SU-DHL-6 (cell line): ENCODE data around the gene RASGRF1.

Experiments
- H2AFZ ChIP-seq: fragments of 200-600 bp; sonication (generic); 2 replicates; pipeline ENCODE4 v1.6.1; 2014; ENCODE audit warnings: low read depth, mild to moderate bottlenecking, moderate library complexity, mixed read lengths, antibody characterized with exemption, low read length; ENCODE audit not compliant: severe bottlenecking
- H3F3A ChIP-seq: fragments of 200-600 bp; shearing (Covaris generic); 2 replicates; pipeline ENCODE4 v1.6.0; 2016; ENCODE audit warnings: antibody characterized with exemption, mild to moderate bottlenecking; ENCODE audit not compliant: insufficient read depth
- H3K27ac ChIP-seq: fragments of 200-600 bp; sonication (generic); 2 replicates; pipeline ENCODE4 v1.5.1; 2016; ENCODE audit warnings: low read depth, mild to moderate bottlenecking, low read length, moderate library complexity, mixed read lengths
- H3K27me3 ChIP-seq: fragments of 200-600 bp; sonication (generic), shearing (Covaris generic); 2 replicates; pipeline ENCODE4 v1.6.0; 2014; ENCODE audit warnings: mild to moderate bottlenecking, low read length
- H3K36me3 ChIP-seq: fragments of 200-600 bp; sonication (generic); 2 replicates; pipeline ENCODE4 v1.6.1; 2014; ENCODE audit warnings: mild to moderate bottlenecking, low read length, mixed read lengths
- H3K4me2 ChIP-seq: fragments of 300-600, 200-600 bp; shearing (Covaris generic), sonication (generic); 2 replicates; pipeline ENCODE4 v1.6.0; 2014; ENCODE audit warnings: low read length, low read depth, mild to moderate bottlenecking; ENCODE audit not compliant: poor library complexity, severe bottlenecking
- H3K4me3 ChIP-seq: fragments of 200-600 bp; sonication (generic); 2 replicates; pipeline ENCODE4 v1.5.1; 2014; ENCODE audit warnings: antibody characterized with exemption, low read length, mild to moderate bottlenecking, mixed read lengths; ENCODE audit not compliant: insufficient read depth, poor library complexity, severe bottlenecking
- H3K79me2 ChIP-seq: fragments of 200-600 bp; sonication (generic); 2 replicates; pipeline ENCODE4 v1.6.1; 2014; ENCODE audit warnings: mild to moderate bottlenecking, low read length, moderate library complexity; ENCODE audit not compliant: insufficient read depth
- H3K9ac ChIP-seq: fragments of 200-600 bp; sonication (generic); 2 replicates; pipeline ENCODE4 v1.7.0; 2014; ENCODE audit warnings: mild to moderate bottlenecking, low read length
- H3K9me2 ChIP-seq: fragments of 200-600 bp; sonication (generic); replicated peaks from 2 replicates; pipeline ENCODE4 v1.6.1; 2014; ENCODE audit warnings: low read length; ENCODE audit not compliant: insufficient read depth
- H3K9me3 ChIP-seq: fragments of 200-600 bp; sonication (generic); 2 replicates; pipeline ENCODE4 v1.6.1; 2014; ENCODE audit warnings: low read length, mixed read lengths; ENCODE audit not compliant: insufficient read depth
- H4K20me1 ChIP-seq: fragments of 200-600 bp; sonication (generic); 2 replicates; pipeline ENCODE4 v1.6.1; 2014; ENCODE audit warnings: low read depth, mild to moderate bottlenecking, antibody characterized with exemption, low read length, moderate library complexity, mixed read lengths
- CTCF ChIP-seq: fragments of 200-600 bp; sonication (generic); IDR thresholded peaks from one replicate; pipeline ENCODE4 v1.5.1; 2017; ENCODE audit warnings: antibody characterized with exemption, mild to moderate bottlenecking, low read length, moderate library complexity; ENCODE audit not compliant: insufficient read depth, poor library complexity, severe bottlenecking
- EZH2phosphoT487 ChIP-seq: fragments of 200-600 bp; sonication (generic), shearing (Covaris generic); conservative IDR thresholded peaks from 2 replicates; pipeline ENCODE4 v1.6.1; 2018; ENCODE audit warnings: mild to moderate bottlenecking, antibody characterized with exemption, low read length, moderate library complexity, mixed read lengths

Gene RASGRF1, protein sequence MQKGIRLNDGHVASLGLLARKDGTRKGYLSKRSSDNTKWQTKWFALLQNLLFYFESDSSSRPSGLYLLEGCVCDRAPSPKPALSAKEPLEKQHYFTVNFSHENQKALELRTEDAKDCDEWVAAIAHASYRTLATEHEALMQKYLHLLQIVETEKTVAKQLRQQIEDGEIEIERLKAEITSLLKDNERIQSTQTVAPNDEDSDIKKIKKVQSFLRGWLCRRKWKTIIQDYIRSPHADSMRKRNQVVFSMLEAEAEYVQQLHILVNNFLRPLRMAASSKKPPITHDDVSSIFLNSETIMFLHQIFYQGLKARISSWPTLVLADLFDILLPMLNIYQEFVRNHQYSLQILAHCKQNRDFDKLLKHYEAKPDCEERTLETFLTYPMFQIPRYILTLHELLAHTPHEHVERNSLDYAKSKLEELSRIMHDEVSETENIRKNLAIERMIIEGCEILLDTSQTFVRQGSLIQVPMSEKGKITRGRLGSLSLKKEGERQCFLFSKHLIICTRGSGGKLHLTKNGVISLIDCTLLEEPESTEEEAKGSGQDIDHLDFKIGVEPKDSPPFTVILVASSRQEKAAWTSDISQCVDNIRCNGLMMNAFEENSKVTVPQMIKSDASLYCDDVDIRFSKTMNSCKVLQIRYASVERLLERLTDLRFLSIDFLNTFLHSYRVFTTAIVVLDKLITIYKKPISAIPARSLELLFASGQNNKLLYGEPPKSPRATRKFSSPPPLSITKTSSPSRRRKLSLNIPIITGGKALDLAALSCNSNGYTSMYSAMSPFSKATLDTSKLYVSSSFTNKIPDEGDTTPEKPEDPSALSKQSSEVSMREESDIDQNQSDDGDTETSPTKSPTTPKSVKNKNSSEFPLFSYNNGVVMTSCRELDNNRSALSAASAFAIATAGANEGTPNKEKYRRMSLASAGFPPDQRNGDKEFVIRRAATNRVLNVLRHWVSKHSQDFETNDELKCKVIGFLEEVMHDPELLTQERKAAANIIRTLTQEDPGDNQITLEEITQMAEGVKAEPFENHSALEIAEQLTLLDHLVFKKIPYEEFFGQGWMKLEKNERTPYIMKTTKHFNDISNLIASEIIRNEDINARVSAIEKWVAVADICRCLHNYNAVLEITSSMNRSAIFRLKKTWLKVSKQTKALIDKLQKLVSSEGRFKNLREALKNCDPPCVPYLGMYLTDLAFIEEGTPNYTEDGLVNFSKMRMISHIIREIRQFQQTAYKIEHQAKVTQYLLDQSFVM (N-terminal part only)

GRCh38 chr15:79090487-79091203 is at the start of gene RASGRF1:
Gene RASGRF1, minus strand, starts transcription at chr15:79090780. Its CDS starts 282 bp downstream, at chr15:79090498.
- H3K9ac ChIP-seq = no peak within 1 kb of the TSS
- TF ChIP-seq CTCF (no peak), EZH2phosphoT487 (no peak)
- H4K20me1 ChIP-seq = no peaks in the 10 kb centered on the region
- H3F3A ChIP-seq = no peaks in the 10 kb centered on the region
- H3K27me3 ChIP-seq = no peaks in the 10 kb centered on the region
- no peak within 1 kb of the TSS for H2AFZ ChIP-seq
- no peaks in the 10 kb centered on the region for H3K36me3 ChIP-seq
- H3K4me3 ChIP-seq = no peak within 1 kb of the TSS
- peak within 1 kb of the TSS; percentile 24 for H3K4me2 ChIP-seq
- H3K27ac ChIP-seq = no peak within 1 kb of the TSS
- no peaks in the 10 kb centered on the region for H3K9me2 ChIP-seq
- H3K9me3 ChIP-seq = no peaks in the 10 kb centered on the region
- H3K79me2 ChIP-seq = no peaks in the 10 kb centered on the region

DNA sequence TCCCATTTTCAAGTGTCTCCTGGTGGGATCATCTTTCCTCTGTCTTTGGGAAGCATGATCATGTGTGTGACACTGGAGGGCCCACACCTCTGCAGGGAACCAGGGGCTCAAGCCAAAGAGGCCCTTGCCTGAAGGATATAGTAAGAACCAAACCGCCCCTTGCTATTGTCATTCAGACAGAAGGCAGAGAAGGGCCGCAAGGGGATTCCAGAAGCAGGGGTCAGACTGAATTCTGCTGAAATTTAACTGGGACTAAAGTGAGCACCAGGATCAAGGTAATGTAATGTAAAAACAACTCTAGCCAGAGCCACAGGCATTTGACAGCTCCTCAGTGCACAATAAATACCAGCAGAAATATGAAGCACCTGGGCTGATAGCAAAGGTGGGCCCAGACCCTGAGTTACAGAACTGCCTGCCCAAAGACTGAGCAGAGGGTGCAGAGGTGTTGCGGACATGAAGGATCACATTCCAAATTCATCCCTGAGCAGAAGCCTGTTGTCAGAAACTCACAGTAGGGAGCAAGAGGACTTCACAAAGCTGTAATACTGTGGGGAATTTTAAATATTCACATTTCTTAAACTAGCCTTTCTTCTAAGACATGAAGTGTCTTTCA is 46.0 kb upstream of the RASGRF1 start:
- H3K27me3 ChIP-seq = no peaks in the 10 kb centered on the region
- H3K27ac ChIP-seq = no peak overlapping the region
- no peak overlapping the region for H3K4me3 ChIP-seq
- H3K9ac ChIP-seq = no peak overlapping the region
- no peaks in the 10 kb centered on the region for H4K20me1 ChIP-seq
- no peaks in the 10 kb centered on the region for H3K9me2 ChIP-seq
- TF ChIP-seq EZH2phosphoT487 (no peak), CTCF (no peak)
- no peaks in the 10 kb centered on the region for H3K36me3 ChIP-seq
- no peaks in the 10 kb centered on the region for H3K79me2 ChIP-seq
- no peaks in the 10 kb centered on the region for H3F3A ChIP-seq
- no peak overlapping the region for H2AFZ ChIP-seq
- no peaks in the 10 kb centered on the region for H3K9me3 ChIP-seq
- H3K4me2 ChIP-seq = no peak overlapping the region

DNA sequence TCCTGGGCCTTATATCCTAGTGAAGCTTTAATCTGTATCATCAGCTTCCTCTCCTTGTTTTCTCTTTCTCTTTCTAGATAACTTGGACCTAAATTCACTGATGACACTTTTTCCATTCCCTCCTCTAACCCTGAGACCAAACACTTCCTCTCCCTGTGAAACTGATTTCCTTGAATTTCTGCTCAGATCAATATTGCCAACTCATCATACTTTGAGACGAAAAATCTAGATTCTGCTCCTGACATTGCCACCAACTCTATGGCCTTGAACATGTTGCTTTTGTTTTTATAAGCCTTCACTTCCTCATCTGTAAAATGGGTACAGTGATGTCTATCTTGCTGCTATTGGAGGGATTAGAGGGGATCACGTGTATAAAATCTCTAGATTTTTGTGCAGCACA is 42.7 kb upstream of the RASGRF1 start:
- TF ChIP-seq CTCF (no peak), EZH2phosphoT487 (no peak)
- H3K9me2 ChIP-seq = no peaks in the 10 kb centered on the region
- H2AFZ ChIP-seq = no peak overlapping the region

More for the DNA sequence above, 42.7 kb upstream of the RASGRF1 start:
- H3K27me3 ChIP-seq = no peaks in the 10 kb centered on the region
- no peak overlapping the region for H3K4me3 ChIP-seq
- H3K79me2 ChIP-seq = no peaks in the 10 kb centered on the region
- H4K20me1 ChIP-seq = no peaks in the 10 kb centered on the region
- H3K27ac ChIP-seq = no peak overlapping the region
- no peaks in the 10 kb centered on the region for H3K9me3 ChIP-seq
- H3K4me2 ChIP-seq = no peak overlapping the region
- H3K9ac ChIP-seq = no peak overlapping the region
- no peaks in the 10 kb centered on the region for H3K36me3 ChIP-seq
- H3F3A ChIP-seq = no peaks in the 10 kb centered on the region
